Motor neuron (in vitro differentiated cells): ENCODE data around the gene IGSF9. TPM values are rescaled to one million over a fixed set of nuclear protein-coding genes. Genes with fewer than 3 reads are reported as not detected.

Experiments used
- ATAC-seq, 8 experiments: fragments of 200-7000 bp; cut with Tn5 transposase; replicated peaks in 6 of 8; 2 replicates each; pipeline ENCODE4 v1.8.0; 2021; ENCODE audit warnings: mild to moderate bottlenecking in 8 of 8, moderate library complexity in 8 of 8
- H3K27ac ChIP-seq, 2 donors: fragments of 250-450 bp; sonication (Bioruptor Pico); 2 replicates each; pipeline ENCODE4 v1.9.0; 2021; ENCODE audit warnings: antibody characterized with exemption in 2 of 2, mild to moderate bottlenecking in 2 of 2, moderate library complexity in 1 of 2
- H3K4me1 ChIP-seq, 2 donors: fragments of 250-450 bp; sonication (Bioruptor Pico); replicated peaks in 1 of 2; 2 replicates each; pipeline ENCODE4 v1.6.1; 2021; ENCODE audit warnings: antibody characterized with exemption in 2 of 2, mild to moderate bottlenecking in 2 of 2, moderate library complexity in 1 of 2
- H3K4me3 ChIP-seq, 5 donors: fragments of 250-450 bp; sonication (Bioruptor Pico); 2 replicates each; pipeline ENCODE4 v1.9.0; 2021; ENCODE audit warnings: antibody characterized with exemption in 5 of 5, mild to moderate bottlenecking in 5 of 5, moderate library complexity in 4 of 5
- WGBS, 10 experiments: fragments of 450-650 bp; shearing (Covaris generic); methylation state at CpG; one replicate each; pipeline ENCODE4 v1.0.0; 2022; 5-methylcytosine and 5-hydroxymethylcytosine counted together
- in situ Hi-C, 9 experiments: fragments of 400-800 bp; cut with MboI; loops; one replicate each; pipeline ENCODE4 v1.15.0; 2021; ENCODE audit warnings: low sequenced_read_pairs in 9 of 9, low pct_unique_long_range_greater_than_20kb in 2 of 9; ENCODE audit not compliant: unreplicated experiment in 9 of 9
- total RNA-seq, 8 experiments: library from RNA; unstranded; fragments of 300-600 nt; gene quantifications; 2 replicates each; pipeline versions ENCODE4 v1.2.3 to v1.2.4, GENCODE V29; 2022

IGSF9 gene
- total RNA-seq, 8 experiments from 2014 or later = 0.59 to 16.2 (median 3.4) TPM

DNA sequence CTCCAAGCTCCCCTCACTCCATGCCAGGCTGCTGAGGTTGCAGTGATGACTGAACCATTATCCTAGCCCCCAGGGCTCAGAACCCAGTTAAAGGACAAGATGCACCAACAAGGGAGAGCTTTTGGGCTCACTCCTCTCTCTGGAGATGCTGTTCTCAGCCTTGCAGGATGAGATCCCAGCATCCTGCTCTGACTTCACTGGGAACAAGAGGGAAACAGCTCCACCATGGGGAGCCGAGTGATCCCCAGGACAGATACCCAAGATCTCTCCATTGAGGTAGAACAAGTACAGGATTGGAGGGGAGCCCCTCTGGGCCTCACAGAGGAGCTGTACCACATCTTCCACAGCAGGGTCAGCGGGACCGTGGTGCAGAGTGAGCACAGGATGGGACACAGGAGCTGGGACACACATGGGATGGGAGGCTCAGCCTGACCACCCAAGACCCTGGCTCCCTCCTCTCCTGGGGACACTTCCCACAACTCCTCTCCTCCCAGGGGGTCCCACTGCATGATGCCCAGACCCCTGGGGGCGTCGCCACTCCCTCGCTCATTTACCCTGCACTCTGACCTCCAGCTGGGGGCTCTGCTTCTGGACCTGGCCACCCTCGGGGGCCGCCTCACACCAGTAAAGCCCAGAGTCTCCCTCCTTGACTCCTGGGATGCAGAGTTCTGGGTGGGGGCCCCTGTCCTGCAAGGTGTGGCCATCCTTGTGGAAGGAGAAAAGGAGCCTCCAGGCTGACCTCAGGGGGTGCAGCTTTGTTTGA, 27.2 kb upstream of the IGSF9 start:
- Histone ChIP-seq H3K27ac (no peak overlapping the region), H3K4me3 (no peak overlapping the region), H3K4me1 (peaks cover 3 to 10% of the 10 kb centered on the region in 2 donors)
- ATAC-seq = no peak
- WGBS, 10 experiments = 37 to 100% (median 66%) methylated on average over 2 to 6 of the region's 8 CpGs; no CpG with 5 or more reads in 4 of the 10 experiments
- in situ Hi-C loops = no loop called here

DNA sequence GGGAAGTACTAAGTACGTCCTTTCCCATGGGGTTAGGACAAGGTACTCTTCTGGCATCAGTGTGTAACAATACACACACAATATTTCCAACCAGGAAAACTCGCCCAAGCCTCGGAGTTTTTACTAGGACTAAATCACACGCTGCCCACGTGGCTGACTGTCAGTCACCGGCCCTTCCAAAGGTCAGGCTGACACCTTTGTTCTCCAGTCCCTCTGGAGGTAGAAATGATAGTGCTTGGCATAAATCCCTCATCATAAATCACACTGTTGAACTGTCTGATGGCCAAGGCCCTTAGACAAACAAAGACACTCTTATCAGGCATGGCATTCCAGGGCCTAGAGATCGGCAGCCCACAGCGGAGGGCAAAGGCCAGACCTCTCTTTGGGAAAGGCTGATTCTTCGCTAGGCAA, 25.5 kb upstream of the IGSF9 start:
- in situ Hi-C loops = no loop called here
- Histone ChIP-seq H3K4me1 (peaks cover 3 to 10% of the 10 kb centered on the region in 2 donors), H3K4me3 (no peak overlapping the region), H3K27ac (no peak overlapping the region)
- WGBS, 10 experiments = 43 to 69% (median 62%) methylated on average over 2 to 9 of the region's 9 CpGs; no CpG with 5 or more reads in 3 of the 10 experiments
- peak in 1 of 8 experiments; percentile 19 for ATAC-seq

DNA sequence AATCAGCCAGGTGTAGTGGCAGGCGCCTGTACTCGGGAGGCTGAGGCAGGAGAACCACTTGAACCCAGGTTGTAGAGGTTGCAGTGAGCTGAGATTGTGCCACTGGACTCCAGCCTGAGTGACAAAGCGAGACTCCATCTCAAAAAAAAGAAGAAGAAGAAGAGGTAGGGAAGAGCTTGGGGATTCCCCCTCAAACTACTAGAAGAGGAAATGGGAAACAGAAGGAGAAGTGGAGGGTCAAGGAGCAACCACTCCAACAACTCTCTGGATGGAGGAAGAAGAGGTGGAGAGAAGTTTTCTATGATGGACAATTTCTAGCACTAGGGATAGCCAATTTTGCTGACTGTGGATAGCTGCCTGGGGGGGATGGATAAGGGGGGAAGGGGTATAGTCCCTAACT, 23.5 kb upstream of the IGSF9 start:
- Histone ChIP-seq H3K27ac (no peak overlapping the region), H3K4me1 (peaks cover 3 to 19% of the 10 kb centered on the region in 2 donors), H3K4me3 (no peak overlapping the region)
- no peak for ATAC-seq
- in situ Hi-C loops = no loop called here
- 71 to 100% (median 90%) methylated on average over 1 to 3 of the region's 3 CpGs; no CpG with 5 or more reads in 3 of the 10 experiments for WGBS, 10 experiments

GRCh38 chr1:159965263-159965662, 19.9 kb upstream of the IGSF9 start:
- no peak overlapping the region for H3K4me3 ChIP-seq
- peak in 3 of 8 experiments; percentile 35 to 98 (median 35) for ATAC-seq
- in situ Hi-C loops = no loop called here
- no peak overlapping the region for H3K27ac ChIP-seq
- peaks cover 0 to 9% of the 10 kb centered on the region in 2 donors for H3K4me1 ChIP-seq
- 17 to 100% (median 86%) methylated on average over 1 to 2 of the region's 2 CpGs; no CpG with 5 or more reads in 3 of the 10 experiments for WGBS, 10 experiments

DNA sequence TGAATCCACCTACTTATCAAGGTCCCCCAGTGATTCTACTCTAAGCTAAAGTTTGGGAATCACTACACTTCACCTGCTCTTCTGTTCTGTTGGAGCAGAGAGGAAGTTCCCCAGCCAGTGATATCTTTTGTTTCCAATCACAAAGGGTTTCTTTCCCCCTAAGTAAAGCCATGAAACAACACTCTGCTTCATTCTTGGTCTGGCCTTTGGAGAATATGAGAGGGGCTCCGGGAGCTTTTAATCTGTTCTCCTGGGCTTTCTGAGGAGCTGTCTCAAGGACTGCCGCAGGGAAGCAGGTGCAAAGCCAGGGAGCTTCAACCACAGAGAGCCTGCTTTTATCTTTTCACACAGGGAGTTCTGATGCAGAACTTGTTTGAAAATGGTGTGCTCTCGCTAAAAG, 18.7 kb upstream of the IGSF9 start:
- WGBS, 10 experiments = 29 to 100% (median 50%) methylated on average over 1 to 3 of the region's 3 CpGs; no CpG with 5 or more reads in 1 of the 10 experiments
- no peak for ATAC-seq
- Histone ChIP-seq H3K4me1 (peaks cover 0 to 9% of the 10 kb centered on the region in 2 donors), H3K27ac (no peak overlapping the region), H3K4me3 (no peak overlapping the region)
- in situ Hi-C loops = no loop called here

- WGBS, 10 experiments = 75 to 98% (median 91%) methylated on average over 2 to 11 of the region's 11 CpGs; no CpG with 5 or more reads in 2 of the 10 experiments
- H3K27ac ChIP-seq = no peak overlapping the region
- peaks cover 0 to 9% of the 10 kb centered on the region in 2 donors for H3K4me1 ChIP-seq
- no peak for ATAC-seq
- in situ Hi-C loops = no loop called here
- no peak overlapping the region for H3K4me3 ChIP-seq
Observed at GRCh38 chr1:159962176-159962575, 16.8 kb upstream of the IGSF9 start.

- Histone ChIP-seq H3K4me3 (no peak overlapping the region), H3K27ac (no peak overlapping the region), H3K4me1 (peaks cover 0 to 9% of the 10 kb centered on the region in 2 donors)
- in situ Hi-C loops = no loop called here
- ATAC-seq = no peak
- 67 to 100% (median 89%) methylated on average over 1 to 15 of the region's 15 CpGs; no CpG with 5 or more reads in 3 of the 10 experiments for WGBS, 10 experiments
Observed at GRCh38 chr1:159961636-159962035, 16.2 kb upstream of the IGSF9 start.

DNA sequence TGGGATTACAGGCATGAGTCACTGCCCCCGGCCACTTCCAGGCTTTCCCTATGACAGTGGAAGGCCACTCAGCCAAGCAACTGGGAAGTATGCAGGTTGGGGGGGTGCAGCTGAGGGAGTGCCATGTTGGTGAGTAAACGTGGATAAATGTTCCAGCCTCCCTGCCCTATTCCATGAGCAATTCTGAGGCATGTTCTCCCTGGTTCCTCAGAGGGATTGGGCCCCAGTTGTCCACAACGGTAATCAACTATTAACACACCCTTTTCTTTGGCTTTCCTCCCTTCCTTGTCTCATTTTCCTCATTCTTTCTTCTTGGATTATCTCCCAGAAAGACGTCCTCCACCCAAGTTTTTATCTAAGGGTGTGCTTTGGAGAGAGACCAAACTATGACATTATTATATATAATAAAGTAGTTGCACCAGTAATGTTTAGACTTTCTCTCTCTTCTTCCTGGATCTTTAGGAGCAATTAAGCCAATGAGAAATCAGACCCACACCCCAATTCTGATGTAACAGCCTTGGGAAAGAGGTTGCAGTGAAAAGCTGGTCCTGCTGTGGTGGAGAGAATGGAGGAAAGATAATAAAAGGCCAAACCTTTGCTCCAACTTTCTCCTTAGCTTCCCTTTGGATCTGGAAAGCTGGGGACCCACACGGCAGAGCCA, 15.4 kb upstream of the IGSF9 start:
- peak in 3 of 8 experiments; percentile 57 to 89 (median 88) for ATAC-seq
- 4 to 100% (median 76%) methylated on average over 2 to 5 of the region's 5 CpGs; no CpG with 5 or more reads in 1 of the 10 experiments for WGBS, 10 experiments
- in situ Hi-C loops = no loop called here
- Histone ChIP-seq H3K4me3 (no peak overlapping the region), H3K27ac (no peak overlapping the region), H3K4me1 (peaks cover 0 to 9% of the 10 kb centered on the region in 2 donors)

DNA sequence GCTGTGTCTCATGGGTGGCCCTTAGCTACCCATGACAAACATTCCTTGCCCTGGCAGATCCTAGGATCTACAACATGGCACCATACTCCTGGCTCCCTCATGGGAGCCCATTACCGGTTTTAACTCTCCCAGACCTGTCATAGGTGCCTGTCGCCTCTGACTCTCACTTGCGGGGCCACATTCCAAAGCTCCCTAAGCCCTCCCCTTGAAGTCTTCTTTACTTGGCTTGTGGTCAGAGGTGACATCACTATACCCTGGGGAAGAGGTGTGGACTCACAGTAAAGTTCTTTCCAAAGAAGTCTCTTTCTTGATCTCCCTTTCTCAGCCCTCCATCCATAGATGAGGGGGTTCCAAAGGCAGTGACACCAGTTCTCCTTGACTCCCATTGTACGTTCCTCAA, 14.0 kb upstream of the IGSF9 start:
- in situ Hi-C loops = no loop called here
- Histone ChIP-seq H3K4me3 (no peak overlapping the region), H3K4me1 (peaks cover 0 to 6% of the 10 kb centered on the region in 2 donors), H3K27ac (no peak overlapping the region)
- ATAC-seq = no peak
- WGBS, 10 experiments = 0 to 100% (median 68%) methylated on average over 1 to 4 of the region's 4 CpGs; no CpG with 5 or more reads in 3 of the 10 experiments

- 21 to 100% (median 62%) methylated on average over 1 to 3 of the region's 3 CpGs for WGBS, 10 experiments
- in situ Hi-C loops = no loop called here
- ATAC-seq = no peak
- Histone ChIP-seq H3K4me1 (peaks cover 0 to 4% of the 10 kb centered on the region in 2 donors), H3K27ac (no peak overlapping the region), H3K4me3 (no peak overlapping the region)
Observed at GRCh38 chr1:159958719-159959380, 13.4 kb upstream of the IGSF9 start.

DNA sequence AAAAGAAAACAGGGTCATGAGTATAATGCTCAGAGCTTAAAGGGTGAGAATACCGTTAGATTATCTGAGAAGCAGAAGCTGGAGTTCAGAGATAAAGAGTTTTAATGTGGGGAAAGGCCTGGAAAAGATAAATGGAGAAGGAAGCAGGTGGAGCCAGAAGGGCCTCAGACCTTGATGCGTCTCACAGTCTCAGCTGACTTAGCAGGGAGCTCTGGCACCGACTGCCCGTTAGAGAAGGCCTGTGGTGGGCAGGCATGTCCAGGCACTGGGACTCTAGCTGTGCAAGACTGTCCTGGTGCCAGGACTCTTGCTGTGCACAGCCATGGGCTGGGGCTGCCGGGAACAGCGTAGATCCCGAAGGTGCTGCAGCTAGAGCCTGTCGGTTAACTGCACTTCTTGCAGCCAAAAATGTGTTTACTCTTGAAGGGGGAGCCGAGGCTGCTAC, 12.4 kb upstream of the IGSF9 start:
- in situ Hi-C loops = no loop called here
- H3K4me3 ChIP-seq = no peak overlapping the region
- ATAC-seq = no peak
- no peak overlapping the region for H3K27ac ChIP-seq
- WGBS, 10 experiments = 25 to 77% (median 55%) methylated on average over 2 to 9 of the region's 9 CpGs
- peaks cover 0 to 6% of the 10 kb centered on the region in 2 donors for H3K4me1 ChIP-seq

DNA sequence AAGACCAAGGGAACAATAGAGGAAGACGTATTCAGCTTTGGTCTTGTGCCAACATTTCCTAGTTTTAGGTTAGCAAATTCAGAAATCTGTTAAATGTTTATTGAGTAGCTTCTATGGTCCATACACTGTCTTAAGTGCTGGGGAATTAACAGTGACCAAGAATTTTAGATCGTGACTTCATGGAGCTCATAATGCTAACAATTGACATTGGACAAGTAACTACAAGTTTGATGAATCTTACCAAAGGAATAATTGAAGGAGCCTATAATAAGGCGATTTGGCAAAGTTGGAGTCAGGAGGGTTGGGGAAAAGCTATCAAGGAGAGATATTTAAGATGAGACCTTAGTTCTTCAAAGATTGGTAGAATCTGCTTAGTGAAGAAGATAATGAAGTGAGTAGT, 10.0 kb upstream of the IGSF9 start:
- 64 to 93% (median 82%) methylated on average over 2 to 3 of the region's 3 CpGs; no CpG with 5 or more reads in 1 of the 10 experiments for WGBS, 10 experiments
- Histone ChIP-seq H3K4me1 (peaks cover 0 to 6% of the 10 kb centered on the region in 2 donors), H3K4me3 (no peak overlapping the region), H3K27ac (no peak overlapping the region)
- no peak for ATAC-seq
- in situ Hi-C loops = no loop called here
